Left hindlimb (tissue), 1 donor: ENCODE results near the gene KLHL36.
"Not testable (repeated sequence)": the region's sequence is repeated elsewhere in the genome, so short reads cannot be mapped to it uniquely, and the experiment has no call there.

Experiments used
- DNase-seq: peaks from one replicate; pipeline ENCODE4 v3.0.0-alpha.2; 2018

KLHL36 gene

GRCh38 chr16:84673561-84673960 lies 25.2 kb downstream of the KLHL36 start:
- DNase-seq, result no peak

- DNase-seq, result no peak
Observed at GRCh38 chr16:84675423-84675822, 27.1 kb downstream of the KLHL36 start.

- DNase-seq, result no peak
Observed at GRCh38 chr16:84675884-84676283, 27.6 kb downstream of the KLHL36 start.

- DNase-seq, result no peak
Observed at GRCh38 chr16:84677017-84677803, 28.9 kb downstream of the KLHL36 start.

GRCh38 chr16:84677849-84678248 lies 29.5 kb downstream of the KLHL36 start:
- DNase-seq, result no peak

GRCh38 chr16:84678541-84678940 lies 30.2 kb downstream of the KLHL36 start:
- DNase-seq, result no peak

- DNase-seq, result no peak
Observed at GRCh38 chr16:84680165-84680842, 32.0 kb downstream of the KLHL36 start.

- DNase-seq, result no peak
Observed at GRCh38 chr16:84680843-84681629, 32.7 kb downstream of the KLHL36 start.

GRCh38 chr16:84683691-84684591 lies 35.6 kb downstream of the KLHL36 start:
- no peak for DNase-seq

- no peak for DNase-seq
Observed at GRCh38 chr16:84684592-84684965, 36.3 kb downstream of the KLHL36 start.

GRCh38 chr16:84685210-84685609 lies 36.9 kb downstream of the KLHL36 start:
- DNase-seq, result no peak

GRCh38 chr16:84686707-84687298 lies 38.5 kb downstream of the KLHL36 start:
- no peak for DNase-seq

- DNase-seq, result no peak
Observed at GRCh38 chr16:84687715-84688114, 39.4 kb downstream of the KLHL36 start.

GRCh38 chr16:84688163-84688562 lies 39.9 kb downstream of the KLHL36 start:
- DNase-seq, result not testable (repeated sequence)

- no peak for DNase-seq
Observed at GRCh38 chr16:84689111-84689510, 40.8 kb downstream of the KLHL36 start.

GRCh38 chr16:84690088-84690819 lies 41.9 kb downstream of the KLHL36 start:
- DNase-seq, result no peak

- DNase-seq, result no peak
Observed at GRCh38 chr16:84692451-84693214, 44.3 kb downstream of the KLHL36 start.

- DNase-seq, result not testable (repeated sequence)
Observed at GRCh38 chr16:84693869-84694268, 45.6 kb downstream of the KLHL36 start.

- DNase-seq, result no peak
Observed at GRCh38 chr16:84694980-84695379, 46.7 kb downstream of the KLHL36 start.

- no peak for DNase-seq
Observed at GRCh38 chr16:84699147-84699711, 50.9 kb downstream of the KLHL36 start.
